Measurements from ENCODE around the gene RYR2.

GRCh38 chr1:237105826-237106225 is 63.8 kb downstream of the RYR2 start:
- TF ChIP-seq CTCF (IDR thresholded peaks at IDR 0.05): no peak
- TF ChIP-seq EZH2phosphoT487 (IDR thresholded peaks at IDR 0.05): no peak
